ENCODE measurements around the gene STXBP6.

- no peak for TF ChIP-seq CTCF (IDR thresholded peaks at IDR 0.05 in 4 of 5, conservative IDR thresholded peaks at IDR 0.05 in 1 of 5)
- no peak for TF ChIP-seq POLR2A (IDR thresholded peaks at IDR 0.05)
Observed at GRCh38 chr14:25055005-25055404, 5.1 kb upstream of the STXBP6 start.
